DLD1 (cell line): ENCODE measurements around the gene INO80D.

Experiments
- in situ Hi-C: cut with HindIII; loops from 2 replicates; pipeline ENCODE4 v1.10.0; 2017; ENCODE audit warnings: low sequenced_read_pairs

The INO80D gene

DNA sequence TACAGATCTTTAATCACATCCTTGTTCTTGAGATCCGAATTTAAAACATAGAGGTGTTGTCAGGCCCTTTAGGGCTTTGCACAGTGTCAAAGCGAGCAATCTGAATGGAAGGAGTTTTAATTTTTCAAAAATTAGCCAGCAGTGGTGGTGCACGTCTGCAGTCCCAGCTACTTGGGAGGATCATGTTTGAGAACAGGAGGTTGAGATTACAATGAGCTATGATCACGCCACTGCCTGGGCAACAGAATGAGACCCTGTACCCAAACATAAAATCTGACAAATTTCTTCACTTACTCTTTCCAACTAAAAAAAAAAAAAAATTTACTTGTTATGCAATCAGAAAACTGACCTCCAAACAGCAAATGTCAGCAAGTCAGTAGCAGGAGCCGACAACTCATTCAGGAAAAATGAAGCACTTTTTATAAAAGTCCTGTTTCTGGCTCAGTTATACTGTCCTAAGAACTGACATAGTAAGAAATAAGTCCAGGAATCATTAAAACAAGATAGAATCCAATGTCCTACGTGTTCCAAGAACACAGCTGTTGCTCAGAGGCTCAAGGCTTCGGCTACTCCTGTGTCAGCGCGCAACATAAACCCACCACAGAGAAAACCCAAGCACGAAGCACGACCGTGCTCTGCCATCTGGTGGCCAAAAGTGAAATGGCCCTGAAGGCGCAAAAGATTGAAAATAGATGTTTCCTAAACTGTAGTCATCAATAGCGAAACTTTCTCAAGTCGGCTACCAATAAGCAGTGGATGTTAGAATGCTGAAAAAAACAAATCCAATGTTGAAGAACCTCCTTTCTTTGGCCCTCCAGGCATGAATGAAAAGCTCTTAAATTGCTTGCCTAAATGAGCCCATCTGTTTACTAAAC lies 138.1 kb downstream of the INO80D start:
- in situ Hi-C loops: no loop called here

DNA sequence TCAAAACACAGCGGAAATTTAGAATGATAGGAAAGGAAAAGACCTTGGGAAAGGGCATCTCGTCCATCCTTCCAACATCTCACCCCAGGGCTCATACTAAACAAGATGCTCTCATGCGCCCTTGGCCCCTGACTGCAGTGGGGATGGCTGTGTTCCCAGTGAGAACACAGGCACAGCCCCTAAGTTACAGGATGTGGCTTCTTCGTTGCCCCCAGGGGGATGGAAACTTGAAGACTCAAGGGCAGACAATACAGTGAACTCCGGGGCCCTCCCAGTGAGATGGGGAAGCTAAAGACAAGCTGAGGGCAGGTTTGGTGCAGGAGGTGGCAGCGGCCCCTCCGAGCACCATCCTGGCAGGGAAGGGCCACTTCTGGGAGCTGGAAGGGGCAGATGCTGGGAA lies 139.7 kb downstream of the INO80D start:
- in situ Hi-C loops: no loop called here
